HEK293 (cell line): Measurements from ENCODE around the gene APC2.

Experiments used
- CTCF ChIA-PET: fragments of 350-600 bp; formaldehyde crosslinking; extraction: SDS; loops from one replicate; lab custom pipeline; 2021; ENCODE audit warnings: antibody characterized with exemption; lab: Yijun Ruan, JAX
- POLR2A ChIA-PET: fragments of 300-600 bp; formaldehyde crosslinking; extraction: SDS; loops from one replicate; lab custom pipeline; 2020; ENCODE audit warnings: antibody characterized with exemption, inconsistent platforms; lab: Yijun Ruan, JAX
- H3K27ac ChIP-seq: fragments of 200-500 bp; sonication (Bioruptor generic); 2 replicates; pipeline ENCODE4 v1.5.1; 2014; ENCODE audit warnings: low read depth, low read length, control low read depth, inconsistent platforms; ENCODE audit errors: extremely low read depth
- H3K36me3 ChIP-seq, 2 experiments: fragments of 200-500 bp in 1 of 2; sonication (Bioruptor generic) in 1 of 2; 1 replicate in 1 of 2; 2 replicates in 1 of 2; pipeline ENCODE4 v1.5.1; 2014 to 2017; ENCODE audit warnings: inconsistent platforms in 2 of 2, low read length in 2 of 2; ENCODE audit not compliant: control insufficient read depth in 2 of 2, insufficient read depth in 1 of 2
- H3K4me1 ChIP-seq: fragments of 200-500 bp; sonication (Bioruptor generic); 2 replicates; pipeline ENCODE4 v1.5.1; 2014; ENCODE audit warnings: mild to moderate bottlenecking, low read length, inconsistent platforms; ENCODE audit not compliant: control insufficient read depth, insufficient read depth
- H3K4me3 ChIP-seq: 2 replicates; pipeline ENCODE4 v1.5.1; 2011; ENCODE audit warnings: low read depth, mild to moderate bottlenecking, control low read depth, low read length, moderate library complexity
- H3K9me3 ChIP-seq: fragments of 200-500 bp; sonication (Bioruptor generic); 2 replicates; pipeline ENCODE4 v1.5.1; 2014; ENCODE audit warnings: low read depth, low read length, inconsistent platforms; ENCODE audit not compliant: control insufficient read depth, insufficient read depth
- BCL11A ChIP-seq: fragments of 450-650 bp; formaldehyde crosslinking; IDR thresholded peaks from 2 replicates; pipeline ENCODE4 v1.5.1; 2016; ENCODE audit warnings: low read depth, missing biosample characterization, missing genetic modification characterization
- BCL11B ChIP-seq: fragments of 450-650 bp; formaldehyde crosslinking; IDR thresholded peaks from 2 replicates; pipeline ENCODE4 v1.5.1; 2016; ENCODE audit warnings: low read depth, missing biosample characterization, missing genetic modification characterization
- EGR2 ChIP-seq: fragments of 450-650 bp; formaldehyde crosslinking; IDR thresholded peaks from 2 replicates; pipeline ENCODE4 v1.5.1; 2016; ENCODE audit warnings: low read depth, missing biosample characterization, missing genetic modification characterization
- GLI2 ChIP-seq: fragments of 450-650 bp; formaldehyde crosslinking; IDR thresholded peaks from 2 replicates; pipeline ENCODE4; 2017; ENCODE audit warnings: missing biosample characterization, missing genetic modification characterization, low read depth, borderline replicate concordance
- GLIS1 ChIP-seq: fragments of 450-650 bp; formaldehyde crosslinking; IDR thresholded peaks from 2 replicates; pipeline ENCODE4 v1.5.1; 2016; ENCODE audit warnings: missing biosample characterization, missing genetic modification characterization
- HIC1 ChIP-seq: fragments of 450-650 bp; formaldehyde crosslinking; IDR thresholded peaks from 2 replicates; pipeline ENCODE4 v1.5.1; 2016; ENCODE audit warnings: missing biosample characterization, missing genetic modification characterization
- SCRT1 ChIP-seq: fragments of 450-650 bp; formaldehyde crosslinking; IDR thresholded peaks from 2 replicates; pipeline ENCODE4 v1.5.1; 2016; ENCODE audit warnings: missing biosample characterization, missing genetic modification characterization, borderline replicate concordance
- ZFHX2 ChIP-seq: fragments of 450-650 bp; formaldehyde crosslinking; conservative IDR thresholded peaks from 2 replicates; pipeline ENCODE4 v1.5.1; 2016; ENCODE audit warnings: missing biosample characterization, missing genetic modification characterization
- ZFP41 ChIP-seq: fragments of 450-650 bp; formaldehyde crosslinking; IDR thresholded peaks from 2 replicates; pipeline ENCODE4 v1.5.1; 2016; ENCODE audit warnings: missing biosample characterization, missing genetic modification characterization, borderline replicate concordance
- ZIC2 ChIP-seq: fragments of 450-650 bp; formaldehyde crosslinking; IDR thresholded peaks from 2 replicates; pipeline ENCODE4 v1.5.1; 2016; ENCODE audit warnings: missing biosample characterization, missing genetic modification characterization
- ZNF133 ChIP-seq: fragments of 450-650 bp; formaldehyde crosslinking; IDR thresholded peaks from 2 replicates; pipeline ENCODE4 v1.5.1; 2016; ENCODE audit warnings: missing biosample characterization, missing genetic modification characterization
- ZNF202 ChIP-seq: fragments of 450-650 bp; formaldehyde crosslinking; IDR thresholded peaks from 2 replicates; pipeline ENCODE4 v1.5.1; 2016; ENCODE audit warnings: missing biosample characterization, missing genetic modification characterization, borderline replicate concordance
- ZNF266 ChIP-seq: fragments of 450-650 bp; formaldehyde crosslinking; IDR thresholded peaks from 2 replicates; pipeline ENCODE4 v1.5.1; 2016; ENCODE audit warnings: missing biosample characterization, missing genetic modification characterization, low read depth
- ZNF311 ChIP-seq: fragments of 450-650 bp; formaldehyde crosslinking; IDR thresholded peaks from 2 replicates; pipeline ENCODE4 v1.5.1; 2017; ENCODE audit warnings: missing biosample characterization, missing genetic modification characterization, borderline replicate concordance
- ZNF391 ChIP-seq: fragments of 450-650 bp; formaldehyde crosslinking; IDR thresholded peaks from 2 replicates; pipeline ENCODE4 v1.5.1; 2016; ENCODE audit warnings: low read depth, missing biosample characterization, missing genetic modification characterization, borderline replicate concordance
- ZNF398 ChIP-seq: fragments of 450-650 bp; formaldehyde crosslinking; IDR thresholded peaks from 2 replicates; pipeline ENCODE4 v1.5.1; 2017; ENCODE audit warnings: missing biosample characterization, missing genetic modification characterization
- ZNF555 ChIP-seq: fragments of 450-650 bp; formaldehyde crosslinking; conservative IDR thresholded peaks from 2 replicates; pipeline ENCODE4 v1.5.1; 2017; ENCODE audit warnings: missing biosample characterization, mild to moderate bottlenecking, missing genetic modification characterization, inconsistent platforms
- ZNF792 ChIP-seq: fragments of 450-650 bp; formaldehyde crosslinking; IDR thresholded peaks from 2 replicates; pipeline ENCODE4 v1.5.1; 2016; ENCODE audit warnings: missing biosample characterization, missing genetic modification characterization
- ZXDB ChIP-seq: fragments of 450-650 bp; formaldehyde crosslinking; IDR thresholded peaks from 2 replicates; pipeline ENCODE4 v1.5.1; 2016; ENCODE audit warnings: missing biosample characterization, missing genetic modification characterization
- TF ChIP-seq, protein P1 (sequence below): sonication (generic); formaldehyde crosslinking; IDR thresholded peaks from 2 replicates; pipeline ENCODE4 v1.8.1; 2022; ENCODE audit warnings: mild to moderate bottlenecking, moderate library complexity, missing genetic modification reagents
- TF ChIP-seq, protein P2 (sequence below): fragments of 450-650 bp; formaldehyde crosslinking; IDR thresholded peaks from 2 replicates; pipeline ENCODE4 v1.5.1; 2016; ENCODE audit warnings: missing biosample characterization, missing genetic modification characterization
- TF ChIP-seq, protein P3 (sequence below): fragments of 450-650 bp; formaldehyde crosslinking; IDR thresholded peaks from 2 replicates; pipeline ENCODE4 v1.5.1; 2016; ENCODE audit warnings: missing biosample characterization, missing genetic modification characterization

APC2 gene

DNA sequence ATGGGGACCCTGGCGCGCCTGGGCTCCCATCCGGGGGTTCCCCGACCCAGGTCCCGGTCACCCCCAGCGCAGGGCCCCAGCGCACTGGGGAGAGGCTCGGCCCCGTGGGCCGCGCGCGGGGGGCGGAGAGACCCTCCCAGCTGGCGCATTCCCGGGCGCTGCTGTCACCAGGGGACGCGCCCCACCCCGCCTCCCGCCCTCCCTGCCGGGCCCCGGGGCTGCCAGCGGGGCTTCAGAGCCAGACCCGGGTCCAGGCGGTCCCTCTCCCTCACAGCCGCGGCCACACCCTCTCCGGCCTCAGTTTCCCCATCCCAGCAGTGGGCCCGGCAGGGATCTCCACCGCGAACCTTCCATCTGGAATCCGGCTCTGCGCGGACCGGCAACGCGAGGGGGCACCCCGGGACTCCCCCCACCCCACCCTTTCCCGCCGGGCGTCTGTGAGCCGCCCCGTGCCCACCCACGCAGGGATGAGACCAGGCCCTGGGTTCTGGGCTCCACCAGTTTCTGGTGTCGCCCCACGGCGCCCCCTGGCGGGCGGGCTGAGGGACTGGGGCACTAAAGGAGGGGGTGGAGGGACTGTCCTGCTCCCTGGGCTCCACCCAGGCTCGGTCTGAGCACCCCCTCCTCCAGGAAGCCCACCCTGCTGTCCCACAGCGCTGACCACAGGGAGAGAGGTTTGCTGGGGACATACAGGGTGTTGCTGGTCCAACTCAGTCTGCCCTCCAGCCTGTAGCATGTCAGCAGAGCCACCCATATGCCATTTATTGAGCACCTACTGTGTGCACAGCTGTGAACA lies 63.8 kb downstream of the APC2 start (continued):
- TF ChIP-seq ZNF398 (tag by site-specific recombination) (peak; percentile 34; the same call in 1 of the 2 replicates), ZNF792 (tag by site-specific recombination) (peak; percentile 97), ZNF555 (tag by site-specific recombination) (no peak)

GRCh38 chr19:1514295-1514661 lies 64.4 kb downstream of the APC2 start:
- CTCF ChIA-PET: interaction anchor here (0.5 to 0.7 kb wide), 2 partner anchors 16 to 30 kb away, joined by 4 to 6 read pairs; no protein-coding TSS in a partner anchor
- POLR2A ChIA-PET: no interaction called here
- H3K36me3 ChIP-seq: no peaks in the 10 kb centered on the region

GRCh38 chr19:1514986-1515721 lies 65.2 kb downstream of the APC2 start:
- POLR2A ChIA-PET: interaction anchor here (0.7 kb wide), 1 partner anchor 239 kb away, joined by 3 read pairs; no protein-coding TSS in a partner anchor
- CTCF ChIA-PET: interaction anchor here (0.7 kb wide), 1 partner anchor 29 kb away, joined by 6 read pairs; no protein-coding TSS in a partner anchor
- TF ChIP-seq ZNF133 (no peak), GLI2 (tag by site-specific recombination) (no peak), EGR2 (tag by site-specific recombination) (0 out of 2 replicates have a peak, but pooled peaks have one; percentile 5), GLIS1 (tag by site-specific recombination) (no peak), BCL11A (no peak), ZFHX2 (tag by site-specific recombination) (0 out of 2 replicates have a peak, but pooled peaks have one; percentile 13), ZNF391 (no peak), HIC1 (tag by site-specific recombination) (peak; percentile 66; the same call in 1 of the 2 replicates), ZNF202 (no peak), BCL11B (tag by site-specific recombination) (no peak), ZFP41 (tag by site-specific recombination) (no peak), ZIC2 (tag by site-specific recombination) (no peak)
- TF ChIP-seq, protein P1, sequence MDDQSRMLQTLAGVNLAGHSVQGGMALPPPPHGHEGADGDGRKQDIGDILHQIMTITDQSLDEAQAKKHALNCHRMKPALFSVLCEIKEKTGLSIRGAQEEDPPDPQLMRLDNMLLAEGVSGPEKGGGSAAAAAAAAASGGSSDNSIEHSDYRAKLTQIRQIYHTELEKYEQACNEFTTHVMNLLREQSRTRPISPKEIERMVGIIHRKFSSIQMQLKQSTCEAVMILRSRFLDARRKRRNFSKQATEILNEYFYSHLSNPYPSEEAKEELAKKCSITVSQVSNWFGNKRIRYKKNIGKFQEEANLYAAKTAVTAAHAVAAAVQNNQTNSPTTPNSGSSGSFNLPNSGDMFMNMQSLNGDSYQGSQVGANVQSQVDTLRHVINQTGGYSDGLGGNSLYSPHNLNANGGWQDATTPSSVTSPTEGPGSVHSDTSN (CRISPR knock-in tag): no peak
- TF ChIP-seq, protein P2, sequence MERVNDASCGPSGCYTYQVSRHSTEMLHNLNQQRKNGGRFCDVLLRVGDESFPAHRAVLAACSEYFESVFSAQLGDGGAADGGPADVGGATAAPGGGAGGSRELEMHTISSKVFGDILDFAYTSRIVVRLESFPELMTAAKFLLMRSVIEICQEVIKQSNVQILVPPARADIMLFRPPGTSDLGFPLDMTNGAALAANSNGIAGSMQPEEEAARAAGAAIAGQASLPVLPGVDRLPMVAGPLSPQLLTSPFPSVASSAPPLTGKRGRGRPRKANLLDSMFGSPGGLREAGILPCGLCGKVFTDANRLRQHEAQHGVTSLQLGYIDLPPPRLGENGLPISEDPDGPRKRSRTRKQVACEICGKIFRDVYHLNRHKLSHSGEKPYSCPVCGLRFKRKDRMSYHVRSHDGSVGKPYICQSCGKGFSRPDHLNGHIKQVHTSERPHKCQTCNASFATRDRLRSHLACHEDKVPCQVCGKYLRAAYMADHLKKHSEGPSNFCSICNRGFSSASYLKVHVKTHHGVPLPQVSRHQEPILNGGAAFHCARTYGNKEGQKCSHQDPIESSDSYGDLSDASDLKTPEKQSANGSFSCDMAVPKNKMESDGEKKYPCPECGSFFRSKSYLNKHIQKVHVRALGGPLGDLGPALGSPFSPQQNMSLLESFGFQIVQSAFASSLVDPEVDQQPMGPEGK (tag by site-specific recombination): no peak

More at GRCh38 chr19:1514295-1514661, 64.4 kb downstream of the APC2 start:
- Histone ChIP-seq H3K27ac (no peak overlapping the region), H3K4me1 (no peaks in the 10 kb centered on the region), H3K4me3 (no peak overlapping the region), H3K9me3 (no peaks in the 10 kb centered on the region)
- TF ChIP-seq ZNF266 (no peak), SCRT1 (tag by site-specific recombination) (no peak), ZXDB (tag by site-specific recombination) (no peak), ZNF311 (no peak)
- TF ChIP-seq, protein P3, sequence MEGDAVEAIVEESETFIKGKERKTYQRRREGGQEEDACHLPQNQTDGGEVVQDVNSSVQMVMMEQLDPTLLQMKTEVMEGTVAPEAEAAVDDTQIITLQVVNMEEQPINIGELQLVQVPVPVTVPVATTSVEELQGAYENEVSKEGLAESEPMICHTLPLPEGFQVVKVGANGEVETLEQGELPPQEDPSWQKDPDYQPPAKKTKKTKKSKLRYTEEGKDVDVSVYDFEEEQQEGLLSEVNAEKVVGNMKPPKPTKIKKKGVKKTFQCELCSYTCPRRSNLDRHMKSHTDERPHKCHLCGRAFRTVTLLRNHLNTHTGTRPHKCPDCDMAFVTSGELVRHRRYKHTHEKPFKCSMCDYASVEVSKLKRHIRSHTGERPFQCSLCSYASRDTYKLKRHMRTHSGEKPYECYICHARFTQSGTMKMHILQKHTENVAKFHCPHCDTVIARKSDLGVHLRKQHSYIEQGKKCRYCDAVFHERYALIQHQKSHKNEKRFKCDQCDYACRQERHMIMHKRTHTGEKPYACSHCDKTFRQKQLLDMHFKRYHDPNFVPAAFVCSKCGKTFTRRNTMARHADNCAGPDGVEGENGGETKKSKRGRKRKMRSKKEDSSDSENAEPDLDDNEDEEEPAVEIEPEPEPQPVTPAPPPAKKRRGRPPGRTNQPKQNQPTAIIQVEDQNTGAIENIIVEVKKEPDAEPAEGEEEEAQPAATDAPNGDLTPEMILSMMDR (tag by site-specific recombination): no peak

More at GRCh38 chr19:1514986-1515721, 65.2 kb downstream of the APC2 start:
- H3K27ac ChIP-seq: no peak overlapping the region
- H3K36me3 ChIP-seq: no peaks in the 10 kb centered on the region
- no peaks in the 10 kb centered on the region for H3K9me3 ChIP-seq
- no peak overlapping the region for H3K4me3 ChIP-seq
- no peaks in the 10 kb centered on the region for H3K4me1 ChIP-seq
